Activated T-cell treated with anti-CD3 and anti-CD28 coated beads for 1 hour (primary cell): ENCODE data around the gene TMSB10.

Source experiments
- DNase-seq: peaks from one replicate; pipeline ENCODE4 v3.0.0-alpha.2; 2020; ENCODE audit warnings: low read depth

Gene TMSB10

GRCh38 chr2:84880645-84881521, 24.6 kb upstream of the TMSB10 start, which contains the start of gene TRABD2A:
TRABD2A (minus strand) TSS chr2:84881084; CDS start chr2:84881039, 45 bp downstream.
- no peak for DNase-seq

GRCh38 chr2:84881581-84882413, 23.7 kb upstream of the TMSB10 start:
- peak; percentile 80 for DNase-seq

GRCh38 chr2:84882414-84882738, 23.1 kb upstream of the TMSB10 start:
- DNase-seq, result no peak

DNA sequence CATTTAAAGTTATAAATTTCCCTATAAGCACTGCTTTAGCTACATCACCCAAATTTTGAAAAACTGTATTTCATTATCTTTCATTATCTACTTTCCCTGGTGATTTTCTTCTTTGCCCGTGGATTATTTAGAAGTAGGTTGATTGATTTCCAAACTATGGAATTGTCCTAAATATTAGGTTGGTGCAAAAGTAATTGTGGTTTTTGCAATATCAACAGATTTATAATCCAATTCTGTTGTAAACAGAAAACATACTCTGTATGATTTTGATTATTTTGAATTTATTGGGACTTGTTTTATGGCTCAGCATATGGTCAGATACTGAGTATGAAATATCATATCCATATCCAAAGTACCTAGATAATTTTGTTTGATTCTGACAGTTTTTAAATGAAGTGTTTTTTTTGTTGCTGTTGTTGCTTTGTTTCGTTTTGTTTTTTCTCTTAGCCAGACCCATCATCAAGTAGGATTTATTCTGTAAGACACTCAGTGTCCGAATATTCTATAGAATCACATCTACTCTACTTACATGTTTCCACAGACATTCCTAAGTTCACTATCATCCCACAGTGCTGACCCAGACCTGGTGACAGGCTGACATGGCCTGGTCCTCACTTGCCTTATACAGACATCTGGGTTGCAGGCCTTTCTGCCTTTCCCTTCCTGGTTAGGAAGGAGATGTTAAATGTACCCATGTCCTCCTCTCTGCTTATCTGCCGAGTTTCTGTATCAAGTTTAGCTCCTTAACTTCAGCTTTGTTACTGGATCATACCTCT, 22.5 kb upstream of the TMSB10 start:
- no peak for DNase-seq

GRCh38 chr2:84884449-84884848, 21.0 kb upstream of the TMSB10 start:
- no peak for DNase-seq

DNA sequence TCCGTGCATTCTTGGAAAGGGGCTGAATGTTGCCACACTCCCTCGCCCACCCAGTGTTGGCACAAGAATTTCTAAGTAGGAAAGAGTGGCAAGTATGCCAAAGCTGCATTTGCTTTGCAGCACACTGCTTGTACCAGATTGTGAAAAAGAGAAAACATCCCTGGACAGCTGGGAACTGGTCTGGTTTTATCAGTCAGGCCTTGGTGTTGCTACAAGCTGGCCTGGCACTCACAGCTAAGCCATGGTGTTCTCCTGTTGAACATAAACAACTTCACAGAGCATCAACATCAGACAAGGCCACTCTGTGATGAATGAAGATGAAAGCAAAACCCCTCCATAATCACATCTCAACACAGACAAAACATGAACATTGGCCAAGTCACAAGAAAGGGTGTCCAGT, 20.3 kb upstream of the TMSB10 start:
- no peak for DNase-seq

- no peak for DNase-seq
Measured at GRCh38 chr2:84886791-84887190, 18.7 kb upstream of the TMSB10 start.

GRCh38 chr2:84888401-84889276, 16.8 kb upstream of the TMSB10 start:
- DNase-seq, result peak; percentile 30

DNA sequence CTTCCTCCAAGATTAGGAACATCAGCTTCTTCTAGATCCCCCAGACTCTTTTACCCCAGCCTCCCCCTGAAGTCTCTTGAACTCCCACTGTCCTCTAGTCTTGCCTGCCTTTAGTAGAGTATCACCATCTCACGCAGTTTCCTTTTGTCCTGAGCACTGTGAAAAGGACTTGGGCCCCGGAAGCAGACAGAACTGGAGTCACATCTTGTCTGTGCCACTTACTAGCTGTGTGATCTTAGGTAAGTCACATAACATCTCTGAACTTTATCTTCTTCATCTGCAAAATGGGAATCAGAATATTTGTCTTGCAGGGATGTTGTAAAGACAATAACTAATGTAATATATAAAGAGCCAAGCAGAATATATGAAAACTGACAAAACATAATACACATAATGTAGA, 16.1 kb upstream of the TMSB10 start:
- no peak for DNase-seq

DNA sequence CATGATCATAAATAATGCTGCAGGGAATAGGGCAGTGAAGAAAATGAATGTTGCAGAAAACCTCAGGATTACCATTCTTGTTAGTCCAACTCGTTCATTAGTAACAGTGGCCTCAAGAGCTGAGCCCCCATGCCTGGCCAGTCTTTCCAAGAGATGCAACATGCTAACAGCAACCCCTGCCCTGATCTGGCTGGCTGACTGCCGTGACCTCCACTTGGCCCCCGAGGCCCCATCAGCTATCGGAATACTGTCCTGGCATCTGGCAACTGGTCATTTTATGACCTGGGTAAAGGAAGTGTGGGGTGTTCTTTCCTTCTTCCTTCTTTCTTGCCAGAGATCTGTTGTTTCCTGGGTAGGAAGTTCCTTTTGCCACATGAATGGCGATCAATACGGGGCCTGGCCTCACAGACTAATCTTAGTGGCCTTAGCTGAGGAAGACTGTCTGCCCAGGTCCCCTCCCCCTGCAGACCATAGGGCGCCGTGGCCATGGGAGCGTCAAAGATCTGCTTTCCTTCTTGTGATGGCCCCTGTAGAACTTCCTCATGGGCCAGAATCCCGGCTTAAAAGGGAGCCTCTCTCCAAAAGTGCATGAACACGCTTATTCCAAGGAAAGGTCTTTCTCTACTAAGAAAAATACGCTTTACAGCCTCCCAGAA, 14.0 kb upstream of the TMSB10 start:
- no peak for DNase-seq

DNA sequence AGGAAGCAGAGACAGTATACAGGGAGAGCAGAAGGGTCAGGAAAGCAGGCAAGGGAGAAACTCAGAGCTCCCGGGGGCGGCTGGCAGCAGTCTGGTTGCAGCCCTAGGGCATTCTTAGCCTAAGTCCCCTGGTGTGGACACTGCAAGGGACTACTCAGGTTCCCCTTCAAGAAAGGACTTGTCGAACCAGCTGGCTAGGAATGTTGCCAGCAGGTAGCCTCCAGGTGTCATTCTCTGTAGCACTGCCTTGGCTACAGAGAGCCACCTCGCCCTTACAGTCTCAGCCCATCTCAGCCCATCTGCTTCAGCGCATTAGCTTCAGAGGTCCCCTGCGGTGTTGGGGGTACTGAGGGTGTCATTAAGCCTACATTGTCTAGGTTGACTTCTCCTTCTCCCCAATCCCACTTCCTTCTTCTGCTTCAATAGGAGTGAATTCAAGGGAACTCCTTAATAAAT, 11.3 kb upstream of the TMSB10 start:
- DNase-seq, result no peak

DNA sequence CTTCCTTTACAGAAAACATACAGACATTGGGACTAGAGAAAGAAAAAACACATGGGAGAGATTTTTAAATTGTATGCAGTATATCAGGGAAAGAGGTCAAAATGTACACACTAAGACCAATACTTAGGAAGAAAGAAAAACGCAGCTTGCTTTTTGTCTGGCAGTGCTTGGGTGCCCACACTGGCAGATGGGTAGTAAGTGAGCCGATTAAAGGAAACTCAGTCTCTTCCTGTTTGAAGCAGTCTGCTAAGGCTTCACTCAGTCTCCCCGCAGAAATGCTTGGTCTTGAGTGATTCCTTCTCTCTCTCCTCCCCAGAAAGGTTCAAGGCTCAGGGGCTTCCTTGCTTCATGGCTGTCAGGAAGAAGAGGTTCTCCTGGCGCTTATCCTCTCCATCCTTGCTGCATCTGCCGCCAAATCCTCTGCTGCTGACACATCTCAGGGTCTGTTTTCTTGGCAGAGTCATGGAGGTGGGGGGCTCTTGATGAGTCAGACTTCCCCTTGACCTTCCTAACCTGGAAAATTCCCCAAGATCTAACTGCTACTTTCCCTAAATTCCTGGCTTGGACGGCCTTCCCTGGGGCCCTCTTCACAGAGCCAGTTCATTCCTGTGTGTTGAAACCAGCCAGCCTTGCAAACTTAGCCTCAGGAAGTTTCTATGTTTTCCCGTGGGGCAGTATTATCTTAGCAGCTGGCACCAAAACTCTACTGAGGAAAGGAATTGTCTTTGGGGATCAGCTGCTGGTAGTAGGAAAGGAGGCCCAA, 10.5 kb upstream of the TMSB10 start:
- no peak for DNase-seq

- no peak for DNase-seq
Measured at GRCh38 chr2:84896567-84896966, 8.9 kb upstream of the TMSB10 start.

- DNase-seq, result no peak
Measured at GRCh38 chr2:84897773-84898172, 7.7 kb upstream of the TMSB10 start.

- DNase-seq, result no peak
Measured at GRCh38 chr2:84899304-84900204, 5.9 kb upstream of the TMSB10 start.

- DNase-seq, result no peak
Measured at GRCh38 chr2:84900971-84901370, 4.5 kb upstream of the TMSB10 start.

DNA sequence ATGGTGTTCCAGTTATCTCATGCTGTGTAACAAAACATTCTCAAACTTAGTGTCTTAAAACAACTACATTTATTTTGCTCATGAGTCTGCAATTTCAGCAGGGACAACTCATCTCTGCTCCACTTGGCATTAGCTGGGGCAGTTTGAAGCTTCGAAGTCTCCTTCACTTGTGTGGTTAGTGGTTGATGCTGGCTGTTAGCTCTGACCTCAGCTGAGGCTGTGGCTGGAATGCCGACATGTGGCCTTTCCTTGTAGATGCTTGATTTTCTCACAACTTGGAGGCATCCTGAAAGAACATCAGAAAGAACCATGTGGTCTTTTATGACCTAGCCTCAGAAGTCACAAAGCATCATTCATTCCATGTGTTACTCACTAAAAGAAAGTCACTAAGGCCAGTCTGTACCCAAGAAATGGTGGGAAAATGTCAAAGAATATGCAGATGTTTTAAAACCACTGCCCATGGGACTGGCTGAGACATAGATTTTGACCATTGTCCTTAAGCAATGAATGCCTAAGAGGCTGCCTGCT, 3.8 kb upstream of the TMSB10 start:
- no peak for DNase-seq

DNA sequence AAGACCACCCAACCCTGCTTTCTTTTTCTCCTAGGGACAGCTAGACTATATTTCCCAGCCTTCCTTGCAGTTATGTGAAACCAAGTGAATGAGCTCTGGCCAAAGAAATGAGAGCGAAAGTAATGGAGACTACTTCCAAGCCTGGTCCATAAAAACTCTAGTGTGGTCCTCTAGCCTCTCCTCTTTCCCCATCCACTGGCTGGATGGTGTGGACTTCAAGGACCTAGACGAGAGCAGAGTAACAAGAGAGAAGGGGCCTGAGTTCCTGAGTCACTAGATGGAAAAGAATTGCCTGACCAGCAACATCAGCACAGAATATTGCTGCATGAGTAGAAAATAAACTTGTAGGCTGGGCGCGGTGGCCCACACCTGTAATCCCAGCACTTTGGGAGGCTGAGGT, 2.9 kb upstream of the TMSB10 start:
- DNase-seq, result no peak

- DNase-seq, result no peak
Measured at GRCh38 chr2:84904151-84904550, 1.3 kb upstream of the TMSB10 start.
